ENCODE measurements around the gene KCNQ1.

The KCNQ1 gene

DNA sequence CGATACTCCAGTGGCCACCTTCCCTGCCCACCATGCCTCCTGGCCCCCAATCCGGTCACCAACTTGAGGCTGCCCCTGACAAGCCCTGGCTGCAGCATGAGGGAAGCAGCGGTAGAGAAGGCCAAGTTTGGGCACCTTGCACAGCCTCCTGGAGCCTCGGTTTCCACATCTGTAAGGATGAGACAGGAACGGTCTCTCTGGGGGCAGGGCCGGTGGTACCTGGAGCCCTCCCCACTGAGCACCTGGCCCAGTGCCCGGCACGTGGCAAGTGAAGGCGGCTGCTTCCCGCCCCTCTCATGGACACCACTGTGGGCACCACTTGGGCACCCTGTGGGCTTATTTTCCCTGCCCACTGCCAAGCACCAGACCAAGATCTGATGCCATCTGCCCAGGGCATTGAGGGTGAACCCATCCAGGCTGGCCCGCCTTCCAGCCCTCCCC is 363.0 kb downstream of the KCNQ1 start:
- Histone ChIP-seq H3K27me3 (replicated peaks in 2 of 5; ENCODE audit: control insufficient read depth in 4 of 5, insufficient read depth in 5 of 5, low read length in 4 of 5) (no peaks in the 10 kb centered on the region), H3K27ac (ENCODE audit: insufficient read depth in 1 of 2, low read depth in 1 of 2, low read length in 2 of 2, poor library complexity in 1 of 2, severe bottlenecking in 2 of 2) (no peak overlapping the region), H3K4me3 (ENCODE audit: control insufficient read depth in 1 of 7, extremely low read depth in 1 of 7, insufficient read depth in 4 of 7, low read depth in 2 of 7, low read length in 6 of 7) (no peak overlapping the region), H3K36me3 (ENCODE audit: control insufficient read depth in 4 of 4, insufficient read depth in 4 of 4, low read length in 3 of 4) (no peaks in the 10 kb centered on the region), H3K4me1 (ENCODE audit: control extremely low read depth in 1 of 4, control insufficient read depth in 4 of 4, insufficient read depth in 4 of 4, low read length in 3 of 4) (peaks cover 0 to 27% (median 23%) of the 10 kb centered on the region in 4 experiments), H3K9me3 (ENCODE audit: control extremely low read depth in 1 of 5, control insufficient read depth in 4 of 5, insufficient read depth in 2 of 5, low read depth in 1 of 5, low read length in 4 of 5) (peaks cover 0 to 6% (median 4%) of the 10 kb centered on the region in 5 experiments)
- CTCF ChIA-PET = no interaction called here
- no peak for DNase-seq
- POLR2A ChIA-PET = no interaction called here
- WGBS (ENCODE audit: insufficient coverage) = 97% methylated on average over 10 of the region's 11 CpGs

DNA sequence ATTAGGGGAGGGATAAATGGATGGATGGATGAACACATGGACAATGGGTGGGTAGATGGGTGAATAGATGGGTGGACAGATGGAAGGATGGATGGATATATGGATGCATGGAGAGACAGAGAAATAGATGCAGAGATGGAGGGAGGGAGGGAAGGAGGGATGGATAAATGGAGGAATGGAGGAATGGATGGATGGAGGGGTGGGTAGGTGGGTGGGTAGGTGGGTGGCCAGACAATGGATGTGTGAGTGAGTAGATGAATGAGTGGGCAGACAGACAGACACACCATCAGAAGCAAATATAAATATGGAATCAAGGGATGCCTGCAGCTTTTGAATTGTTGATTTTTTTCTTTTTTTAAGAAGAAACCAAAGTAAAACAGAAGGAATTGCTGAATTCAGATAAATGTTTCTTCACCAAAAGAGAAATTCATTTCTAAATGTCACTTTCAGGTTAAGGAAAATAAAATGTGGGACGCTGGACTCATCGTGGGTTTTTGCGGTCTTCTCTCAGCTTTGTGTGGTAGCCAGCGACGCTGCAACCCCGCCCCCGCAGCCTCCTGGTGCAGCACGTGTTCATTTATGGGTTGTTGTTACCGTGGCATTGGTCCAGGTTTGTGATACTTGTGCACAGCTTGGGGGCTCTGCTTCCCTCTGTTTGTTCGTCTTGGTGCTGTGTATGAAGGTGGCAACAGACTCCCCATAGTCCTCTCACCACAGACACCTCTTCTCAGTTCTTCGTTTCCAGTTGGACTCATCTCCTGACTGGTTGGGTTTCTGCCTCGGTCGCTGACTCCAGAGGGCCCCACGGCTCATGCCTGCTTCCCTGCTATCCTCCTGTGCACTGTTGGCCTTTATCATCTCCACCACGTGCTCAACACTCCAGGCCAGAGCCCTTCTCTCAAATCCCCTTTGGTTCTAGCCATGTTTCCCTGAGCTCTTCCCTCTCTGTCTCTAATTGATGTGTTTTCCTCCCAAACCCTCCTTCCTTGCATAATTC is 364.3 kb downstream of the KCNQ1 start:
- DNase-seq = no peak
- Histone ChIP-seq H3K9me3 (ENCODE audit: control extremely low read depth in 1 of 5, control insufficient read depth in 4 of 5, insufficient read depth in 2 of 5, low read depth in 1 of 5, low read length in 4 of 5) (peaks cover 0 to 6% (median 4%) of the 10 kb centered on the region in 5 experiments), H3K27ac (ENCODE audit: insufficient read depth in 1 of 2, low read depth in 1 of 2, low read length in 2 of 2, poor library complexity in 1 of 2, severe bottlenecking in 2 of 2) (no peak overlapping the region), H3K36me3 (ENCODE audit: control insufficient read depth in 4 of 4, insufficient read depth in 4 of 4, low read length in 3 of 4) (no peaks in the 10 kb centered on the region), H3K4me1 (ENCODE audit: control extremely low read depth in 1 of 4, control insufficient read depth in 4 of 4, insufficient read depth in 4 of 4, low read length in 3 of 4) (peaks cover 0 to 34% (median 30%) of the 10 kb centered on the region in 4 experiments), H3K4me3 (ENCODE audit: control insufficient read depth in 1 of 7, extremely low read depth in 1 of 7, insufficient read depth in 4 of 7, low read depth in 2 of 7, low read length in 6 of 7) (no peak overlapping the region), H3K27me3 (replicated peaks in 2 of 5; ENCODE audit: control insufficient read depth in 4 of 5, insufficient read depth in 5 of 5, low read length in 4 of 5) (no peaks in the 10 kb centered on the region)
- POLR2A ChIA-PET = no interaction called here
- WGBS (ENCODE audit: insufficient coverage) = 98% methylated on average over 14 of the region's 15 CpGs
- CTCF ChIA-PET = interaction anchor here (0.7 kb wide), 1 partner anchor 8 kb away, joined by 3 read pairs; no protein-coding TSS in a partner anchor

DNA sequence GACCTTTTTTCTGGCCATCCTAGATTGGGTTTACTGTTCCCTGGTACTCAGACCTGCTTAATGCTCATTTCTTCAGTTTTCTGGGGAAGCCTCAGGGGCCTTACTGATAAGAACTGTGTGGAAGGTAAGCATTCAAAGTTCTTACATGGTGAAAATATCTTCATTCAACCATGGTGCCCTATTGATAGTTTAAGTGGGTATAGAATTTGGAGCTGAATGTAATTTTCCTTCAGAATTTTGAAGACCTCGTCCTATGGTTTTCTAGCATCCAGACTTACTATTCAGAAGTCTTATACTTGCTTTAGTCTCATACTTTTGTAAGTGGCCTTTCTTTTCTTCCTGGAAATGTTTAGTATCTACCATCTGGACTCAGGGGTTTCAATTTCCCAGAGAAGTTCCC is 365.0 kb downstream of the KCNQ1 start:
- ChIA-PET CTCF (interaction anchor here (0.7 to 1.3 kb wide), 2 partner anchors 9 to 15 kb away, joined by 3 read pairs; no protein-coding TSS in a partner anchor), POLR2A (no interaction called here)
- no peak for DNase-seq

GRCh38 chr11:2810411-2811205 is 365.8 kb downstream of the KCNQ1 start:
- no peak for DNase-seq
- Histone ChIP-seq H3K27ac (ENCODE audit: insufficient read depth in 1 of 2, low read depth in 1 of 2, low read length in 2 of 2, poor library complexity in 1 of 2, severe bottlenecking in 2 of 2) (no peak overlapping the region), H3K27me3 (replicated peaks in 2 of 5; ENCODE audit: control insufficient read depth in 4 of 5, insufficient read depth in 5 of 5, low read length in 4 of 5) (no peaks in the 10 kb centered on the region), H3K36me3 (ENCODE audit: control insufficient read depth in 4 of 4, insufficient read depth in 4 of 4, low read length in 3 of 4) (no peaks in the 10 kb centered on the region), H3K4me3 (ENCODE audit: control insufficient read depth in 1 of 7, extremely low read depth in 1 of 7, insufficient read depth in 4 of 7, low read depth in 2 of 7, low read length in 6 of 7) (no peak overlapping the region), H3K4me1 (ENCODE audit: control extremely low read depth in 1 of 4, control insufficient read depth in 4 of 4, insufficient read depth in 4 of 4, low read length in 3 of 4) (peaks cover 0 to 39% (median 30%) of the 10 kb centered on the region in 4 experiments), H3K9me3 (ENCODE audit: control extremely low read depth in 1 of 5, control insufficient read depth in 4 of 5, insufficient read depth in 2 of 5, low read depth in 1 of 5, low read length in 4 of 5) (peaks cover 0 to 6% (median 4%) of the 10 kb centered on the region in 5 experiments)
- CTCF ChIA-PET = interaction anchor here (1.3 to 2.9 kb wide), 3 partner anchors 15 to 30 kb away, joined by 3 to 10 read pairs (median 5); no protein-coding TSS in a partner anchor
- 93% methylated on average over 17 of the region's 18 CpGs for WGBS (ENCODE audit: insufficient coverage)
- POLR2A ChIA-PET = no interaction called here

More for the DNA sequence above, 365.0 kb downstream of the KCNQ1 start:
- no CpG with 5 or more reads among the region's 1 CpG for WGBS (ENCODE audit: insufficient coverage)
- H3K4me3 ChIP-seq (ENCODE audit: control insufficient read depth in 1 of 7, extremely low read depth in 1 of 7, insufficient read depth in 4 of 7, low read depth in 2 of 7, low read length in 6 of 7) = no peak overlapping the region
- H3K27me3 ChIP-seq (replicated peaks in 2 of 5; ENCODE audit: control insufficient read depth in 4 of 5, insufficient read depth in 5 of 5, low read length in 4 of 5) = no peaks in the 10 kb centered on the region
- H3K4me1 ChIP-seq (ENCODE audit: control extremely low read depth in 1 of 4, control insufficient read depth in 4 of 4, insufficient read depth in 4 of 4, low read length in 3 of 4) = peaks cover 0 to 37% (median 30%) of the 10 kb centered on the region in 4 experiments
- no peak overlapping the region for H3K27ac ChIP-seq (ENCODE audit: insufficient read depth in 1 of 2, low read depth in 1 of 2, low read length in 2 of 2, poor library complexity in 1 of 2, severe bottlenecking in 2 of 2)
- peaks cover 0 to 6% (median 4%) of the 10 kb centered on the region in 5 experiments for H3K9me3 ChIP-seq (ENCODE audit: control extremely low read depth in 1 of 5, control insufficient read depth in 4 of 5, insufficient read depth in 2 of 5, low read depth in 1 of 5, low read length in 4 of 5)
- H3K36me3 ChIP-seq (ENCODE audit: control insufficient read depth in 4 of 4, insufficient read depth in 4 of 4, low read length in 3 of 4) = no peaks in the 10 kb centered on the region

DNA sequence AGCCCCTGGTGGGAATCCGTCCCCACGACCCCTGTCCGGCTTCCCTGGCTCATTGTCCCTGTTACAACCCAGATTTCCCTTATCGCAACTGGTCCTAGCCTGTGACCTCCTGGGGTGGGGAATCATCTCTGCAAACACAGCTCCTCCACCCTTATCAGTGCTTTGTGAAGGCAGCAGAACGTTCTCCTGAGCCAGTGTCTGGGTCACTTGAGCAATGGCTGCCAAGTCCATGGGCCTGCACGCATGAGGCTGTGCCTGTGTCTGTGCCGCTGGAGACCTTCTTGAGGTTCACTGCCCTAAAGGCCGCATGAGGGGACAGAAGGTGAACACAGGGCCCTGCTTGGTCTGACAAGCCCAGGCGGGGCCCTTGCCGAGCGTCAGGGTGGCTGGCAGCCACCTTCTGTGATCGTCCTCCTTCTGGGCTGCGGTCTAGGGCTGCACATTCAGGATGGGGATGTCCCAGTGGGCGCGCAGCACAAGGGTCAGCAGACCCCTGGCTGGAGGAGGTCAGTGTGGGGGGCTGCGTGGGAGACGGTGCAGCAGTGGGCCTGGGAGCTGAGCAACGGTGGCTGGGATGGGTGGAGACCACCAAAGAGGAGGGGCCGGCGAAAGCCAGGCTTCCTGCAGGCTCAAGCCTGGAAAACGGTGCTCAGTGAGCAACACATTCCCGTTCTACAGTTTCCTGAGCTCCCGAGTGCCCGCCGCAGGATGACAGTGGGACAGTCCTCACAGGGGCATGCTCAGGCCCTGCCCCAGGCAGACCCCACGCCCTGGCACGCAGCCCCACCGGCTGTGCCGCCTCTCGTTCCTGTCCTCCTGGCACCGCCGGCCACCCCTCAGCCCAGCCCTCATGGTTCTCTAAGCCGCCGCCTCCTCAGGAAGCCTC is 366.6 kb downstream of the KCNQ1 start:
- CTCF ChIA-PET = interaction anchor here (0.8 to 2.9 kb wide), 6 partner anchors 14 to 280 kb away, joined by 3 to 10 read pairs (median 5); no protein-coding TSS in a partner anchor
- DNase-seq = no peak
- Histone ChIP-seq H3K36me3 (ENCODE audit: control insufficient read depth in 4 of 4, insufficient read depth in 4 of 4, low read length in 3 of 4) (no peaks in the 10 kb centered on the region), H3K9me3 (ENCODE audit: control extremely low read depth in 1 of 5, control insufficient read depth in 4 of 5, insufficient read depth in 2 of 5, low read depth in 1 of 5, low read length in 4 of 5) (peaks cover 0 to 12% (median 4%) of the 10 kb centered on the region in 5 experiments), H3K27ac (ENCODE audit: insufficient read depth in 1 of 2, low read depth in 1 of 2, low read length in 2 of 2, poor library complexity in 1 of 2, severe bottlenecking in 2 of 2) (peak overlapping the region in 1 of 2 experiments; percentile 38), H3K4me1 (ENCODE audit: control extremely low read depth in 1 of 4, control insufficient read depth in 4 of 4, insufficient read depth in 4 of 4, low read length in 3 of 4) (peaks cover 0 to 39% (median 30%) of the 10 kb centered on the region in 4 experiments), H3K27me3 (replicated peaks in 2 of 5; ENCODE audit: control insufficient read depth in 4 of 5, insufficient read depth in 5 of 5, low read length in 4 of 5) (no peaks in the 10 kb centered on the region), H3K4me3 (ENCODE audit: control insufficient read depth in 1 of 7, extremely low read depth in 1 of 7, insufficient read depth in 4 of 7, low read depth in 2 of 7, low read length in 6 of 7) (peak overlapping the region in 4 of 7 experiments; percentile 24 to 66 (median 54))
- POLR2A ChIA-PET = no interaction called here
- 73% methylated on average over 31 of the region's 34 CpGs for WGBS (ENCODE audit: insufficient coverage)

GRCh38 chr11:2812371-2812991 is 367.7 kb downstream of the KCNQ1 start:
- no peaks in the 10 kb centered on the region for H3K36me3 ChIP-seq (ENCODE audit: control insufficient read depth in 4 of 4, insufficient read depth in 4 of 4, low read length in 3 of 4)
- ChIA-PET POLR2A (no interaction called here), CTCF (interaction anchor here (0.8 to 2.9 kb wide), 5 partner anchors 13 to 281 kb away, joined by 3 to 10 read pairs (median 5); no protein-coding TSS in a partner anchor)
- H3K27me3 ChIP-seq (replicated peaks in 2 of 5; ENCODE audit: control insufficient read depth in 4 of 5, insufficient read depth in 5 of 5, low read length in 4 of 5) = no peaks in the 10 kb centered on the region
- 2% methylated on average over 11 of the region's 17 CpGs for WGBS (ENCODE audit: insufficient coverage)
- peak overlapping the region in 1 of 2 experiments; percentile 38 for H3K27ac ChIP-seq (ENCODE audit: insufficient read depth in 1 of 2, low read depth in 1 of 2, low read length in 2 of 2, poor library complexity in 1 of 2, severe bottlenecking in 2 of 2)
- peaks cover 0 to 12% (median 4%) of the 10 kb centered on the region in 5 experiments for H3K9me3 ChIP-seq (ENCODE audit: control extremely low read depth in 1 of 5, control insufficient read depth in 4 of 5, insufficient read depth in 2 of 5, low read depth in 1 of 5, low read length in 4 of 5)
- H3K4me3 ChIP-seq (ENCODE audit: control insufficient read depth in 1 of 7, extremely low read depth in 1 of 7, insufficient read depth in 4 of 7, low read depth in 2 of 7, low read length in 6 of 7) = peak overlapping the region in 6 of 7 experiments; percentile 13 to 66 (median 38)
- DNase-seq = peak; percentile 44 to 77 (median 73)
- peaks cover 0 to 39% (median 30%) of the 10 kb centered on the region in 4 experiments for H3K4me1 ChIP-seq (ENCODE audit: control extremely low read depth in 1 of 4, control insufficient read depth in 4 of 4, insufficient read depth in 4 of 4, low read length in 3 of 4)

All from common myeloid progenitor, CD34-positive (primary cell).